Keratinocyte (primary cell): ENCODE measurements around the gene ADGRL3.

Experiments
- EZH2 ChIP-seq: IDR thresholded peaks from one replicate; pipeline ENCODE4 v1.6.1; 2012; ENCODE audit warnings: inconsistent platforms, mild to moderate bottlenecking, low read length, moderate library complexity
- TF ChIP-seq, protein P1 (sequence below), 3 experiments: IDR thresholded peaks in 1 of 3; conservative IDR thresholded peaks in 1 of 3; optimal IDR thresholded peaks in 1 of 3; 2 replicates in 2 of 3; 3 replicates in 1 of 3; pipeline versions ENCODE3 to v1.5.1; 2011; ENCODE audit warnings: low read length in 3 of 3, mild to moderate bottlenecking in 3 of 3, moderate library complexity in 2 of 3, control low read depth in 1 of 3, inconsistent platforms in 1 of 3; ENCODE audit not compliant: insufficient read depth in 2 of 3; ENCODE audit errors: extremely low read depth in 1 of 3

DNA sequence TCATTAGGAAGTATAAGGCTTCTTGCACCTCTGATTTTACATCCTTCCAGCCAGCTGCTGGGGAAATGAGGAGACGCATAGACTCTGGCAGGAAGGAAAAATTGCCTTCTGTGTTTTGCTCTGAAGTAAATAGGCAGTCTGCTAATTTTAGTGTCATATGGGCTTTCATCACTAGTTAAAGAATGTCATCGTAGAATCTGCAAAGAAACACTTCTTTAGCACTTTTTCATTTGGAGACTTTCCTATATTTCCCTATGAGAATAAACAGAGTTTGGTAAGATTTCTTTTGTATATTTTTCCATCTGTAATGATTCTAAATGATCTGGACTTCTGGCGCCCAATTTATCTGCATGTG lies 3.3 kb downstream of the ADGRL3 start:
- TF ChIP-seq, protein P1, sequence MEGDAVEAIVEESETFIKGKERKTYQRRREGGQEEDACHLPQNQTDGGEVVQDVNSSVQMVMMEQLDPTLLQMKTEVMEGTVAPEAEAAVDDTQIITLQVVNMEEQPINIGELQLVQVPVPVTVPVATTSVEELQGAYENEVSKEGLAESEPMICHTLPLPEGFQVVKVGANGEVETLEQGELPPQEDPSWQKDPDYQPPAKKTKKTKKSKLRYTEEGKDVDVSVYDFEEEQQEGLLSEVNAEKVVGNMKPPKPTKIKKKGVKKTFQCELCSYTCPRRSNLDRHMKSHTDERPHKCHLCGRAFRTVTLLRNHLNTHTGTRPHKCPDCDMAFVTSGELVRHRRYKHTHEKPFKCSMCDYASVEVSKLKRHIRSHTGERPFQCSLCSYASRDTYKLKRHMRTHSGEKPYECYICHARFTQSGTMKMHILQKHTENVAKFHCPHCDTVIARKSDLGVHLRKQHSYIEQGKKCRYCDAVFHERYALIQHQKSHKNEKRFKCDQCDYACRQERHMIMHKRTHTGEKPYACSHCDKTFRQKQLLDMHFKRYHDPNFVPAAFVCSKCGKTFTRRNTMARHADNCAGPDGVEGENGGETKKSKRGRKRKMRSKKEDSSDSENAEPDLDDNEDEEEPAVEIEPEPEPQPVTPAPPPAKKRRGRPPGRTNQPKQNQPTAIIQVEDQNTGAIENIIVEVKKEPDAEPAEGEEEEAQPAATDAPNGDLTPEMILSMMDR (optimal IDR thresholded peaks at IDR 0.05 in 1 of 3, IDR thresholded peaks at IDR 0.05 in 1 of 3, conservative IDR thresholded peaks at IDR 0.05 in 1 of 3; ENCODE audit: extremely low read depth in 1 of 3, insufficient read depth in 2 of 3, low read length in 3 of 3) = no peak
- TF ChIP-seq EZH2 = no peak
